Panc1 (cell line): ENCODE measurements around the gene CYP4A11. TPM values are rescaled to one million over a fixed set of nuclear protein-coding genes. Genes with fewer than 3 reads are reported as not detected.
"Not testable (repeated sequence)": the region's sequence is repeated elsewhere in the genome, so short reads cannot be mapped to it uniquely, and the experiment has no call there.

Source experiments
- ATAC-seq: fragments of 200-7000 bp; cut with Tn5 transposase; 2 replicates; pipeline ENCODE4 v1.9.1; 2020; ENCODE audit warnings: mild to moderate bottlenecking, moderate library complexity
- BruUV-seq: library from RNA; stranded (reverse); fragments of 400-500 nt; replicated peaks from 2 replicates; lab custom pipeline; 2021; lab: Mats Ljungman, UMichigan
- CTCF ChIA-PET: fragments of 300-600 bp; sonication (Branson Sonifier 250); formaldehyde crosslinking; loops from one replicate; lab custom pipeline; 2022; ENCODE audit warnings: antibody characterized with exemption; lab: Charles Lee
- POLR2A ChIA-PET: fragments of 300-600 bp; sonication (Branson Sonifier 250); formaldehyde crosslinking; loops from one replicate; lab custom pipeline; 2022; ENCODE audit warnings: antibody characterized with exemption; lab: Charles Lee
- DNase-seq: peaks from one replicate; pipeline ENCODE4 v3.0.0-alpha.2; 2010; ENCODE audit warnings: low read depth, low spot score
- H3K27ac ChIP-seq: 2 replicates; pipeline ENCODE4 v1.5.1; 2011; ENCODE audit warnings: mild to moderate bottlenecking, low read length, inconsistent platforms
- H3K27me3 ChIP-seq: fragments of 200-500 bp; sonication (Bioruptor generic); 2 replicates; pipeline ENCODE4 v1.6.0; 2014; ENCODE audit warnings: low read length, inconsistent platforms; ENCODE audit not compliant: control insufficient read depth, insufficient read depth
- H3K36me3 ChIP-seq: fragments of 200-500 bp; sonication (Bioruptor generic); 2 replicates; pipeline ENCODE4 v1.5.1; 2014; ENCODE audit warnings: inconsistent platforms, mild to moderate bottlenecking, low read length, moderate library complexity; ENCODE audit not compliant: control insufficient read depth, insufficient read depth
- H3K4me1 ChIP-seq: 2 replicates; pipeline ENCODE4 v1.5.1; 2011; ENCODE audit warnings: inconsistent platforms, mild to moderate bottlenecking, low read length, moderate library complexity; ENCODE audit not compliant: control insufficient read depth, insufficient read depth
- H3K4me3 ChIP-seq, 2 experiments: 2 replicates each; pipeline ENCODE4 v1.5.1; 2011 to 2012; ENCODE audit warnings: low read depth in 2 of 2, low read length in 2 of 2, mild to moderate bottlenecking in 2 of 2, inconsistent platforms in 1 of 2, moderate library complexity in 1 of 2
- H3K9me3 ChIP-seq: fragments of 200-500 bp; sonication (Bioruptor generic); 2 replicates; pipeline ENCODE4 v1.5.1; 2014; ENCODE audit warnings: low read depth, mild to moderate bottlenecking, inconsistent platforms, low read length, moderate library complexity; ENCODE audit not compliant: control insufficient read depth, insufficient read depth
- CTCF ChIP-seq: fragments of 450-650 bp; IDR thresholded peaks from 2 replicates; pipeline ENCODE4 v1.5.1; 2017; ENCODE audit warnings: mild to moderate bottlenecking
- POLR2AphosphoS5 ChIP-seq: IDR thresholded peaks from 2 replicates; pipeline ENCODE4 v1.6.1; 2012; ENCODE audit warnings: mild to moderate bottlenecking, low read depth, low read length, moderate library complexity
- SIN3A ChIP-seq: IDR thresholded peaks from 2 replicates; pipeline ENCODE4 v1.6.1; 2012; ENCODE audit warnings: low read depth, mild to moderate bottlenecking, low read length, moderate library complexity, borderline replicate concordance; ENCODE audit not compliant: insufficient read depth
- TCF7L2 ChIP-seq: IDR thresholded peaks from 2 replicates; pipeline ENCODE4 v1.6.1; 2011; ENCODE audit warnings: mild to moderate bottlenecking, low read depth, low read length, inconsistent platforms
- in situ Hi-C: cut with HindIII; loops from 2 replicates; pipeline ENCODE4 v1.10.0; 2016; ENCODE audit warnings: low sequenced_read_pairs, low pct_unique_long_range_greater_than_20kb
- intact Hi-C: fragments of 100-400 bp; cut with micrococcal nuclease; formaldehyde crosslinking; loops from one replicate; pipeline ENCODE4 v1.10.0; 2022; ENCODE audit not compliant: unreplicated experiment
- total RNA-seq: library from RNA; stranded (reverse); gene quantifications from one replicate; pipeline ENCODE4 v1.2.1, GENCODE V29; 2021; ENCODE audit not compliant: unreplicated experiment
- TF ChIP-seq, protein P1 (sequence below), 2 experiments: IDR thresholded peaks; 2 replicates each; pipeline ENCODE4 v1.6.1; 2011 to 2012; ENCODE audit warnings: low read depth in 2 of 2, control low read depth in 1 of 2, low read length in 1 of 2, mild to moderate bottlenecking in 1 of 2, moderate library complexity in 1 of 2; ENCODE audit not compliant: insufficient read depth in 1 of 2

CYP4A11 gene
- total RNA-seq, 1 experiment from 2014 or later = not detected

DNA sequence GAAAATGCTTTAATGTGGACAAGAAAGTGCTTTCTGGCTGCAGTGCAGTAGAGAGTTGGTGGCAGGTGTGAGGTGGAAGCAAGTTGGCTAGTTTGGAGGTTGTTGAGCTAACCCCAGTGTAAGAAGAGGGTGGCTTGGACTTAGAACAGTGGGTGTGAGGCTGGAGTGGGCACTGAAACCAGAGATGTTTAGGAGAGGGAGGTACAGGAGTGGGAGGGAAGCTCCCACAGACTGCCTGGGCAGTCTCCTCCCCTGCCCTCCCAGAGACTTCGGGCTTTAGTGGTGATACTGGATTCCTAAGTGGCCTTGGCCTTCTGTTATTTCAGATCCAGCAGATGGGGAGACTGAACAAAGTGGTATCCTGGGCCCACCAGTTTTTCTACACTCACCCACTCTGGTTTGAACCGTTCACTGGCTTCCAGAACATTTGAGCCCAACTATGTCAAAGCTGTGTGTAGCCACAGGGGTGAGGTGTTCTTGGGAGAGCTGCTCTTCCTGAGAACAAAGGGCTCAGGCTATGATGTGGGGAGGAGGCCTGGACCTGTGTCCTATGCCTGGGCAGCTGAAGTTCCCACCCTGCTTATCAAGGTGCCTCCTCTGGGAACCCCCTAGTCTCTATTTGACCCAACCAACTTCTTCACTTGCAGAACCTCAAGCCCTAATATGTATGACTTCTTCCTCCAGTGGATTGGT lies 19.9 kb upstream of the CYP4A11 start:
- ChIA-PET POLR2A (interaction anchor here (0.6 kb wide), 2 partner anchors 218 to 1218 kb away, joined by 3 to 6 read pairs; no protein-coding TSS in a partner anchor), CTCF (no interaction called here)
- BruUV-seq = no TSS peak
- Histone ChIP-seq H3K36me3 (no peaks in the 10 kb centered on the region), H3K27ac (no peak overlapping the region), H3K4me3 (no peak overlapping the region), H3K9me3 (no peaks in the 10 kb centered on the region), H3K27me3 (no peaks in the 10 kb centered on the region), H3K4me1 (no peaks in the 10 kb centered on the region)
- TF ChIP-seq, protein P1, sequence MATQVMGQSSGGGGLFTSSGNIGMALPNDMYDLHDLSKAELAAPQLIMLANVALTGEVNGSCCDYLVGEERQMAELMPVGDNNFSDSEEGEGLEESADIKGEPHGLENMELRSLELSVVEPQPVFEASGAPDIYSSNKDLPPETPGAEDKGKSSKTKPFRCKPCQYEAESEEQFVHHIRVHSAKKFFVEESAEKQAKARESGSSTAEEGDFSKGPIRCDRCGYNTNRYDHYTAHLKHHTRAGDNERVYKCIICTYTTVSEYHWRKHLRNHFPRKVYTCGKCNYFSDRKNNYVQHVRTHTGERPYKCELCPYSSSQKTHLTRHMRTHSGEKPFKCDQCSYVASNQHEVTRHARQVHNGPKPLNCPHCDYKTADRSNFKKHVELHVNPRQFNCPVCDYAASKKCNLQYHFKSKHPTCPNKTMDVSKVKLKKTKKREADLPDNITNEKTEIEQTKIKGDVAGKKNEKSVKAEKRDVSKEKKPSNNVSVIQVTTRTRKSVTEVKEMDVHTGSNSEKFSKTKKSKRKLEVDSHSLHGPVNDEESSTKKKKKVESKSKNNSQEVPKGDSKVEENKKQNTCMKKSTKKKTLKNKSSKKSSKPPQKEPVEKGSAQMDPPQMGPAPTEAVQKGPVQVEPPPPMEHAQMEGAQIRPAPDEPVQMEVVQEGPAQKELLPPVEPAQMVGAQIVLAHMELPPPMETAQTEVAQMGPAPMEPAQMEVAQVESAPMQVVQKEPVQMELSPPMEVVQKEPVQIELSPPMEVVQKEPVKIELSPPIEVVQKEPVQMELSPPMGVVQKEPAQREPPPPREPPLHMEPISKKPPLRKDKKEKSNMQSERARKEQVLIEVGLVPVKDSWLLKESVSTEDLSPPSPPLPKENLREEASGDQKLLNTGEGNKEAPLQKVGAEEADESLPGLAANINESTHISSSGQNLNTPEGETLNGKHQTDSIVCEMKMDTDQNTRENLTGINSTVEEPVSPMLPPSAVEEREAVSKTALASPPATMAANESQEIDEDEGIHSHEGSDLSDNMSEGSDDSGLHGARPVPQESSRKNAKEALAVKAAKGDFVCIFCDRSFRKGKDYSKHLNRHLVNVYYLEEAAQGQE (IDR thresholded peaks at IDR 0.05; ENCODE audit: insufficient read depth in 1 of 2, low read depth in 2 of 2, low read length in 1 of 2) = no peak
- TF ChIP-seq POLR2AphosphoS5 (no peak), TCF7L2 (no peak), CTCF (no peak), SIN3A (no peak)
- intact Hi-C loops (no loop called here), in situ Hi-C loops (no loop called here)
- no peak for DNase-seq
- no peak for ATAC-seq

DNA sequence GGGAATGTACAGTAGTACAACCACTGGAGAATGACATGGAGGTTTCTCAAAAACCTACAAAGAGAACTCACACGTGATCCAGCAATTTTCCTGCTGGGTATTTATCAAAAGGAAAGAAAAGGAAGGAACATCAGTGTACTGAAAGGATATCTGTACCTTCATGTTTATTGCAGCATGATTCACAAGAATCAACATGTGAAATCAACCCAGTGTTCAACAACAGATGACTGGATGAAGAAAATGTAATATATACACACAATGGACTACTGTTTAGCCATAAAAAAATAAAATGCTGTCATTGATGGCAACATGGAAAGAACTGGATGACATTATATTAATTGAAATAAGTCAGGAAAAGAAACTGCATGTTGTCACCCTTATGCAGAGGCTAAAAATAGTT lies 19.0 kb upstream of the CYP4A11 start:
- Histone ChIP-seq H3K4me3 (no peak overlapping the region), H3K4me1 (no peaks in the 10 kb centered on the region), H3K9me3 (no peaks in the 10 kb centered on the region), H3K27ac (no peak overlapping the region), H3K36me3 (no peaks in the 10 kb centered on the region), H3K27me3 (no peaks in the 10 kb centered on the region)
- CTCF ChIA-PET = no interaction called here
- BruUV-seq = no TSS peak
- intact Hi-C loops = no loop called here
- POLR2A ChIA-PET = interaction anchor here (0.6 kb wide), 1 partner anchor 219 kb away, joined by 6 read pairs; no protein-coding TSS in a partner anchor
- in situ Hi-C loops = no loop called here
- TF ChIP-seq, protein P1 (IDR thresholded peaks at IDR 0.05; ENCODE audit: insufficient read depth in 1 of 2, low read depth in 2 of 2, low read length in 1 of 2) = no peak
- no peak for TF ChIP-seq CTCF
- no peak for TF ChIP-seq TCF7L2
- no peak for TF ChIP-seq POLR2AphosphoS5
- no peak for TF ChIP-seq SIN3A
- DNase-seq (no peak), ATAC-seq (no peak)

DNA sequence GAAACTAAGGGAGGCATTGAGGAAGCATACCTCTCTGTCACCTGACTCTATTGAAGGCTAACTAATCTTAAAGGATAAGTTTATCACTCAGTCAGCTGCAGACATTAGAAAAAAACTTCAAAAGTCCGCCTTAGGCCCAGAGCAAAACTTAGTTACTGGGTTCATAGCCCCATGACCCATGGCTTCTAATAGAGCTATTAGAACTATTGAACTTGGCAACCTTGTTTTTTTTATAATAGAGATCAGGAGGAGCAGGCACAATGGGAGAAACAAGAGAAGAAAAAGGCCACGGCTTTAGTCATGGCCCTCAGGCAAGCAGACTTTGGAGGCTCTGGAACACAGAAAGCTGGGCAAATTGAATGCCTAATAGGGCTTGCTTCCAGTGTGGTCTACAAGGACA lies 13.8 kb upstream of the CYP4A11 start:
- POLR2A ChIA-PET, H3K36me3 ChIP-seq, H3K4me3 ChIP-seq, BruUV-seq, intact Hi-C loops, H3K4me1 ChIP-seq, CTCF ChIA-PET, H3K27ac ChIP-seq, ATAC-seq, DNase-seq, H3K9me3 ChIP-seq, in situ Hi-C loops, H3K27me3 ChIP-seq: not testable (repeated sequence)
